Measurements from ENCODE around the gene ARHGAP4.

ARHGAP4 gene

GRCh38 chrX:153964105-153964504, 38.0 kb upstream of the ARHGAP4 start:
- no peak for DNase-seq (ENCODE audit: low read depth in 1 of 2, low spot score in 1 of 2)

- no peak for DNase-seq (ENCODE audit: low read depth in 1 of 2, low spot score in 1 of 2)
These were observed 37.5 kb upstream of the ARHGAP4 start for GRCh38 chrX:153963546-153963945.

- DNase-seq (ENCODE audit: low read depth in 1 of 2, low spot score in 1 of 2): no peak
These were observed 35.2 kb upstream of the ARHGAP4 start for GRCh38 chrX:153961292-153961691.

GRCh38 chrX:153960786-153961185, 34.7 kb upstream of the ARHGAP4 start:
- DNase-seq (ENCODE audit: low read depth in 1 of 2, low spot score in 1 of 2): no peak

- no peak for DNase-seq (ENCODE audit: low read depth in 1 of 2, low spot score in 1 of 2)
These were observed 34.0 kb upstream of the ARHGAP4 start for GRCh38 chrX:153960077-153960476.

GRCh38 chrX:153959649-153960048, 33.6 kb upstream of the ARHGAP4 start:
- no peak for DNase-seq (ENCODE audit: low read depth in 1 of 2, low spot score in 1 of 2)

- no peak for DNase-seq (ENCODE audit: low read depth in 1 of 2, low spot score in 1 of 2)
These were observed 32.5 kb upstream of the ARHGAP4 start for GRCh38 chrX:153958605-153959004.

GRCh38 chrX:153957224-153957623, 31.2 kb upstream of the ARHGAP4 start:
- no peak for DNase-seq (ENCODE audit: low read depth in 1 of 2, low spot score in 1 of 2)

- no peak for DNase-seq (ENCODE audit: low read depth in 1 of 2, low spot score in 1 of 2)
These were observed 30.2 kb upstream of the ARHGAP4 start for GRCh38 chrX:153956044-153956907.

- no peak for DNase-seq (ENCODE audit: low read depth in 1 of 2, low spot score in 1 of 2)
These were observed 29.2 kb upstream of the ARHGAP4 start for GRCh38 chrX:153955228-153955732.

- no peak for DNase-seq (ENCODE audit: low read depth in 1 of 2, low spot score in 1 of 2)
These were observed 28.6 kb upstream of the ARHGAP4 start for GRCh38 chrX:153954558-153955227.

GRCh38 chrX:153953892-153954557, 28.0 kb upstream of the ARHGAP4 start:
- no peak for DNase-seq (ENCODE audit: low read depth in 1 of 2, low spot score in 1 of 2)

GRCh38 chrX:153953342-153953830, 27.3 kb upstream of the ARHGAP4 start:
- peak; percentile 47 to 66 for DNase-seq (ENCODE audit: low read depth in 1 of 2, low spot score in 1 of 2)

GRCh38 chrX:153952373-153953026, 26.4 kb upstream of the ARHGAP4 start:
- no peak for DNase-seq (ENCODE audit: low read depth in 1 of 2, low spot score in 1 of 2)

GRCh38 chrX:153951683-153952372, 25.8 kb upstream of the ARHGAP4 start:
- no peak for DNase-seq (ENCODE audit: low read depth in 1 of 2, low spot score in 1 of 2)

- DNase-seq (ENCODE audit: low read depth in 1 of 2, low spot score in 1 of 2): no peak
These were observed 24.1 kb upstream of the ARHGAP4 start for GRCh38 chrX:153950127-153950526.

- no peak for DNase-seq (ENCODE audit: low read depth in 1 of 2, low spot score in 1 of 2)
These were observed 23.1 kb upstream of the ARHGAP4 start for GRCh38 chrX:153948847-153949805.

GRCh38 chrX:153948002-153948466, 22.0 kb upstream of the ARHGAP4 start:
- no peak for DNase-seq (ENCODE audit: low read depth in 1 of 2, low spot score in 1 of 2)

Data from activated CD4-positive, alpha-beta T cell treated with anti-CD3 and anti-CD28 coated beads, Interleukin-2, amount 50 U/mL, for 24 hours (primary cell).